NCI-H1930 (cell line): ENCODE data around the gene OPN1SW.

Experiments used
- DNase-seq, 2 experiments: peaks; one replicate each; lab custom pipeline; 2025; lab: John Stamatoyannopoulos, UW

OPN1SW gene

GRCh38 chr7:128732521-128733277 is 42.9 kb downstream of the OPN1SW start:
- DNase-seq, result no peak

GRCh38 chr7:128731184-128731583 is 44.4 kb downstream of the OPN1SW start:
- DNase-seq, result no peak

- no peak for DNase-seq
Observed at GRCh38 chr7:128729494-128729893, 46.1 kb downstream of the OPN1SW start.

GRCh38 chr7:128728598-128728997 is 47.0 kb downstream of the OPN1SW start:
- no peak for DNase-seq

- no peak for DNase-seq
Observed at GRCh38 chr7:128727239-128727638, 48.4 kb downstream of the OPN1SW start.

GRCh38 chr7:128726737-128727072 is 48.9 kb downstream of the OPN1SW start:
- DNase-seq, result no peak

- no peak for DNase-seq
Observed at GRCh38 chr7:128726059-128726736, 49.4 kb downstream of the OPN1SW start.

- DNase-seq, result no peak
Observed at GRCh38 chr7:128725531-128725930, 50.1 kb downstream of the OPN1SW start.

GRCh38 chr7:128724743-128725142 is 50.9 kb downstream of the OPN1SW start:
- DNase-seq, result no peak
